ENCODE results near the gene HINT1.
"Not testable (repeated sequence)": the region's sequence is repeated elsewhere in the genome, so short reads cannot be mapped to it uniquely, and the experiment has no call there.

The HINT1 gene

DNA sequence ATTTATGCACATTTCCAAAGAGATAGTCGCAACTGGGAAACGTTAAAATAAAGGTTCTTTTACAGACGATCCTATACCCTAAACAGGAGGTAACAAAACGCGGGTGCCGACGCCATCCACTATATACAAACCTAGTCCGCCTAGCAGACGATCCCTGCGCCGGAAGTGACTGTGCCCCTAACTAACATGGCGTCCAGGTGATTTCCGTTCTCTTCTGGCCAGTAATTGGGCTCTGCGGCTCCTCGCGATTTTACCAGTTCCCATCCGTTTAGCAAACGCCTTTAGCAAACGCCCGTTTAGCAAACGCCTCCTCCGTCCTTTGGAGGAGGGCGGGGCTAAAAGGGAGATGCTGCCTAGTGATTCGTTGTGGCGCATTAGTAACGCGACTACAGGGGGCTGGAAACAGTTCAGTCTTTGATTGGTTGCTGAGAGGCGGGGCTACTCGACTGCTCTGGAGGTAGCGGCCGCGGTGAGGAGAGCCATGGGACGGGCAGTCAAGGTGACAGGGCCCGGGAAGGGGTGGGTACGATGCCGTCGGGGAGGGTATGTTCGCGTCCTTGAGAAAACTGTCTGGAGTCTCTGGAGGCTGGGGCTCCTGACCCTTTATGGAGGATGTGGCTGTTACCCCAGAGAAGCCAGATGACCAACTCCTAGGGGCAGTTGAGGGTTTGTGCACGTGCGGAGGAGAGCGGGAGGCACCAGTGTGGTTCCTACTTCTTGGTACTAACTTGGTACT lies 5.7 kb upstream of the HINT1 start, which contains the start of gene LYRM7:
LYRM7 (plus strand) TSS at position 405 of the 736 bp plus-strand sequence; CDS start at position 482, 77 bp downstream.
- DNase-seq (ENCODE audit: low read depth in 3 of 3), result peak; percentile 88 to 94 (median 92)

DNA sequence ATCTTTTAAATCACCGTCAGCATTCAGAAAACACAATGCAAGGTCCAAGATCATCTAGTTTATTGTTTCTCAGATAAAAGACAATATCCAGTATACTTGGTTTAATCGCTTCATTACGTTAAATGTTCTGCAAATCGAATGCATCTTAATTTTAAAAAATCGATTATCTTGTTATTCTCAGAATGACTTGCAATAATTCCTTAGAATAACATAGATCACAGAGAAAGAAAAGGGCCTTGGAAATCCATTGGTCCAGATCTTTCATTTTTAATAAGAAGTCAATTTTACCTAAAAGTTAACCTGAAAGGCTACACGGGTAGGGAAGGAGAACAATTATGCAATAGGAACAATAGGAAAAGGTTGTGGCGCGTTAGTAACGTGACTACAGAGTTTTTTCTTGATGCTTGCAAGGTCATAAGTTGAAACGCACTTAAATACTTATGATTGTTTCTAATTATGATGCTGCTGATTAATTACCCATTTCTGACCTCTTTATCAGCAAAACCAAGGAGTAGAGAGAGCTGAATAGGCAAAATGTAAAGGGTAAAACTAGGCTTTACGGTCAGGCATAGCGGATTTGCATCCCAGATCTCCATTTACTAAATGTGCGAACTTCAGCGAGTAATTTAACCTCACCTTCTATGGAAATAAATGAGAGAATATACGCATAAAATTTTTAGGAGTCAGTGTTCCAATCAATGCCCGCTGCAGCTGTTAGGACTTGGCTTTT lies 4.9 kb upstream of the HINT1 start:
- DNase-seq (ENCODE audit: low read depth in 3 of 3), result no peak

DNA sequence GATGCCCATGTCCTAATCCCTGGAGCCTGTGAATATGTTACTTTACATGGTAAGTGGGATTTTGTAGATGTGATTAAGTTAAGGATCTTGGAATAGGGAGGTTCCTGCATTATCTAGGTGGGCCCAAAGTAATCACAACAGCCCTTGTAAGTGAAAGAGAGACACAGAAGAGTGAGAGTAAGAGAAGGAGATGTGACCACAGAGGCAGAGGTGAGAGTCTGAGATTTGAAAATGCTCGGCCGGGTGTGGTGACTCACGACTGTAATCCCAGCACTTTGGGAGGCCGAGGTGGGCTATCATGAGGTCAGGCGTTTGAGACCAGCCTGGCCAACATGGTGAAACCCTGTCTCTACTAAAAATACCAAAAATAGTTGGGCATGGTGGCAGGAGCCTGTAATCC lies 2.6 kb upstream of the HINT1 start:
- no peak for DNase-seq (ENCODE audit: low read depth in 3 of 3)

DNA sequence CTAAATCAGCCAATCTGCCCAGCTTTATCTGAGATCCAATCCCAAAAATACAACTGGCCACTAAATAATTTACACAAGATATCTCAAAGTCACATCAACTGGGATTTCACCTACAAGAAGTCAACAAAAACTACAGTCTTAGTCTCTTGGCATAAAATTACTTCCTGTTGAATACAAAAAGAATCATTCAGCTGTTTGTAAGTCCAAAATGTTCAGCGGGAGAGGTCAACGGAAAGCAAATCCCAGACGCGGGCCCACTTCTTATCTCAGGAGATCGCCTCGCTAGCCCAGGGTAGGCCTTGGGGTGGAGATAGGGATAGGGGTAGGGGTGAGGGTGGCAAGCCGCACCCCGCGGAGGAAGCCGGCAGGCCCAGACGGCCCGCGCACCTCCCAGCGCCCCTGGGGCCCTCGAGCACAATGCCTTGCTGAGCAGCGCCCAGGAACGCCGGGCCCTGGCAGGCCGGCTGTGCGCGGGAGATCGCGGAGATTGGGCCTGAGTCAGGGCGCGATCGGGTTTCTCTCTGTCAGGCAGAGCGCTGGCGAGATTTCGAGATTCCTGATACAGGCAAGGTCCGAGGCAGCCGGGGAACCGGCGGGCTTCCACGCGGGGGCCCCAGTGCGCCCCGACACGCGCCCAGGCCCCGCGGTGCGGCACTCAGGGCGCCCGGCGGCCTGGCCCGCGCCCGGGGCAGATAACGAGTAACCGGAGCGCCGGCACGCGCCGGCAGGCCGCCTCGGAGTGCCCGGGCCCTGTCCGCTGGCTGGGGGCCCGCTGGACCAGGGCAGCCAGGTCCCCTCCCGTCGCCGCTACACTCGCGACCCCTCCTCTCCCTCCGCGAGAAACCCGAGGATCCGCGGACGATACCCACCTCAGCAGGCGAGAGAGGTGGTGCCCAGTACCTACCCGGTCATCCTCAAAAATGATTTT lies 601 bp downstream of the HINT1 start:
- peak; percentile 27 to 62 (median 40) for DNase-seq (ENCODE audit: low read depth in 3 of 3)

DNA sequence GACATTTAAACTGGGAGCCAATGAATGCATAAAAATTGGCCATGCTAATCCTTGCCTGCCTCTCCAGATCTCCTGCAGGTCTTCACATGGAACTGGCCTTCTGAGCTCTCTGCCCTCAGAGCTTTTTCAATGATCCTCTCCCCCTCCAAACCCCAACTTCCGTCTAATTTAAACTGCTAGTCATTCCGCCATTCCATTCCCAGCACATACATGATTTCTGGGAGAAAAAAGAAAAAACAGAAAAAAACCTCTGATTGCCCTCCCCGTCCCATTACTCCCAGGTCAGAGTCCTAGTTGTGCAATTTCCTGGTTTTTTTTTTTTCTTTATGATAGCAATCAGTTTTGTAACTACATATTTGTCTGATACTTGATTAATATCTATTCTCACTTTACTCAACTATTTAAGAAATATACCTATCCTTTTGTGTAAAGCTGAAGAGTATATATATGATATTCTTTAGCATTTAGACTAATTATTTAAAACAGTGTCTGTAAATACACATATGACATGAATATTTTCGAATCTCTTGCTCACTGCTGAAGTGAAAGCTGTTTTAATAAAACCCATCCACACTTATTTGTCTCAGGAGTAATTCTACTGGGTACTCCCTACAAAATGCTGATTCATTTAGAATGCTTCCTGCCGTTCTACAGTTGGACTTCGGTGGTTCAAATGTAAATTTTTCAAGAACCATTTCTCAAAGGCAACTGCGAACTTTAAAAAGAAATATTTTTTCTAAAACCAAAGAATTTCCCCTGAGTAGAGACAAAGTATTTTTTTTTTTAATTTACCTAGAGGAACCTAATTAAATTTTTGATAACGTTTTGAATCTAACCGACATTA lies 1.6 kb downstream of the HINT1 start:
- no peak for DNase-seq (ENCODE audit: low read depth in 3 of 3)

DNA sequence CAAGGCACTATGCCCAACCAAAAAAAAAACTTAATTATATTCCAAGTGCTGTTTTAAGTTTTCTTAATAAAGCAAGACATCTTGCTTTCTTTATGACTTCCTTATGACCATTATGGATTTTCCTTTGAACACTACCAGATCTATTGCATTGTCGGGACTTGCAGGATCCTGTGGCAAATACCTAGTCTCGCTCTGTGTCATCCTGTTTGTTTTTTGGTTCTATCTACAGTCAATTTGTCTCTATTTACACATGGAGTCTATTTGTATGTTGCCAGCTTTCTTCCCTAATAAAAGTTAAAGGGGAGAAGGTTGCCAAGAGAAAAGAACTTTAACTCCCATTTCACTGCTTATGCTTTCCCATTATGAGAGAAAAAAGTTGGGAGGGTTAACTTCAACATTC lies 4.9 kb downstream of the HINT1 start:
- DNase-seq (ENCODE audit: low read depth in 3 of 3), result no peak

DNA sequence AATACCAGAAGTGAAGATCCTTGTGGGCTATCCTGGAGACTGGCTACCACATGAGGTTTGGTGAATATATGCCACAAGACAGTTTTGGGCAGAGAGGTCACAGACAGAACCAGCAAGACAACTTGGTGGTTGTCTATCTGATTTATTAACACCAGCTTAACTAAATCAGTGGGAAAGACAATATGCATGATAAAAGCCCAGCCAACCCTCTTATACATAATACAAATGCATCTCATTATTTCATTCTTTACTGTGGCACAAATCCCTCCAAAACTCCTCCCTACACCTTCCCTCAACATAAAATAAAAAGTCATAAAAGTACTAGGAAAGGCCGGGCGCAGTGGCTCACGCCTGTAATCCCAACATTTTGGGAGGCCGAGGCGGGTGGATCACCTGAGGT lies 8.1 kb downstream of the HINT1 start:
- no peak for DNase-seq (ENCODE audit: low read depth in 3 of 3)

DNA sequence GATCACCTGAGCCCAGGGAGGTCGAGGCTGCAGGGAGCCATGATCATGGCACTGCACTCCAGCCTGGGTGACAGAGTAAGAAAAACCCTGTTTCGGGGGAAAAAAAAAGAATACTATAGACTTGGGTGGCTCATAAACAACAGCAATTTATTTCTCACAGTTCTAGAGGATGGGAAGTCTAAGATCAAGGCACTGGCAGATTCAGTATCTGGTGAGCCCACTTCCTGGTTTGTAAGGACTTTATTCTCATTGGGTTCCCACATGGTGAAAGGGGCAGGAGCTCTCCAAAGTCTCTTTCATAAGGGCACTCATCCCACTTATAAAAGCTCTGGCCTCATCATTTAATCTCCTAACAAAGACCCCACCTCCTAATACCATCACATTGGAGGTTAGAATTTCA lies 8.7 kb downstream of the HINT1 start:
- no peak for DNase-seq (ENCODE audit: low read depth in 3 of 3)

DNA sequence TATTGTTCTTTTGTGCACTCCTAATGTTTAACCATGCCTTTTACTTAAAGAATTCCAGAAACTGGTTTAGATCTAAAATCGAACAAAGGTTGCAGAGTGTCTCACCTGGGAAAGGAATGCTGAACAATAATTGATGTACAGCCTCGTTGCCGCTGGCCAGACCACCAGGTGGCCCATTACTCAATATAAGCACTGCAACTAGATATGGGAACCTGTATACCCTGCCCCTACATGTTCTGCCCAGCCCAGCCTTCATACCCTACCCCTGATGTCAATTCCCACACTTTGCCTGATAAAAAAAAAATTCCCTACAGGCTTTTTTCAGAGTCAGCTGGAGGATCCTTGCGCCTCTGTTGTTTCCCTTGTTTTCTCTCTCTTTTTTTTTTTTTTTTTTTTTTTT lies 13.8 kb downstream of the HINT1 start:
- DNase-seq (ENCODE audit: low read depth in 3 of 3), result no peak

DNA sequence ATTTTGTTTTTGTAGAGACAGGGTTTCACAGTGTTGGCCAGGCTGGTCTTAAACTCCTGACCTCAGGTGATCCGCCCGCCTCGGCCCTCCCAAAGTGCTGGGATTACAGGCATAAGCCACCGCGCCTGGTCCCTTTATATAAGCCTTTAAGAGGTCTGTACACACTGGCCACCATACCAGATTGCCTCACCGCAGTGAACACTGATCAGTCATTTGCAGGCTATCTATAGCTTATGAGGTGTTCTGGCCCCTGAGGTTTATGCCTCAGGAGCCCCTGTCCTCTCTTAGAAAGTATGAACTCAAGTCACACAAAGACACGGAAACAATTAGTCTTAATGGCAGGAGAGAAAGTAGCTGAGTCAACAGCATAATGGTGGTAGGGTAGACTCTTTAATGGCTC lies 14.6 kb downstream of the HINT1 start:
- DNase-seq (ENCODE audit: low read depth in 3 of 3), result no peak

DNA sequence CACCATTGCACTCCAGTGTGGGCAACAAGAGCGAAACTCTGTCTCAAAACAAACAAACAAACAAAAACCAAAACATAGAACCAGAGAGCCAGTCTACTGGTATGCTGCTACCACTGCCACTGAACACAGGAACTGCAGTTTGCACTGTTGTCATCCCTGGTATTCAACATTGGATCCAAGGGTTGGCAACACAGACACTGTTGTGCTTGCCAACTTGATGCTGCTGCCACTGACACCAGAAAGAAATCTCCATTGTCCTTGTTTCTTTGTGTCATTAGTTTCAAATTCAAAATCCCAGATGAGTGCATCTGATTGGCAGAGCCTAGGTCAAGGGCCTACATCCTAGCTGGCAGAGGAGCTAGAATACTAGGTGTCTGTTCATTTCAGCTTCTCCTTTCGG lies 16.2 kb downstream of the HINT1 start:
- no peak for DNase-seq (ENCODE audit: low read depth in 3 of 3)

DNA sequence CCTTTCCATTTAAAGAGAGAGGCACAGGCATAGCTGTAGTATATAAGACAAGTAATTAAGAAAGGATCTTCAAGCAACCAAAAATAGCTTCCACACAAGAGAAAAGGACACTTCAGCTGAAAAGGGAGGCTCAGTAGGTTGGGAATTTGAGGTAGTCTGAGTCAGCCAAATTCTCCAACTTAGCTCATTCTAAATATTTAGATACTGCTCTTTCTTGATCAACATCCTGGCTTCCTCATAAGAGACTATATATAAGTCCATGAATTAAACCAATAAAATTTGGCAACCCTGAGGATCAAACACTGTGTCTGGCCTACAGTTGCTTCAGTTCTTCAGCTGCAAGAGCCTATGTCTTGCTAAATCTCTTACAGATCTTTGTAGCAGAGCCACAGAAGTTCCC lies 17.8 kb downstream of the HINT1 start:
- DNase-seq (ENCODE audit: low read depth in 3 of 3), result no peak

DNA sequence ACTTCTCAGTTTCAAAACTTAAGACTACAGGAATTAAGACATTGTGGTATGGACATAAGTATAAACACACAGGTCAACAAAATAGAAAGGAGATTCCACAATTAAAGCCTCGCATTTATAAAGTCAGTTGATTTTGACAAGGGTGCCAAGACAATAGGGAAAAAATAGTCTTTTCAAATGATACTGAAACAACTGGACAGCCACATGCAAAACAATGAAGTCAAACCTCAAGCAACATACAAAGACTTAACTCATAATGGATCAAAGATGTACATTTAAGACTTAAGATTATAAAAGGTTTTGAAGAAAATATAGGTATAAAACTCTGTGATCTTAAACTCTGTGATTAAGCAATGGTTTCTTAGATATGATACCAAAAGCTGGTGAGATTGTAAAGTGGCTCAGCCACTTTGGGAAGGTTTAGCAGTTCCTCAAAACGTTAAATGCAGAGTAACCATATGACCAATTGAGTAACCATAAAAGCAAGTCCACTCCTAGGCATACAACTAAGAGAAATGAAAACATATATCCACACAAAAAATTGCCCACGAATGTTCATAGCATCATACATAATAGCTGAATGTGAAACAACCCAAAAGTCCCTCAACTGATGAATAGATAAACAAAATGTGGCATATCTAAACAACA lies 22.0 kb downstream of the HINT1 start:
- no peak for DNase-seq (ENCODE audit: low read depth in 3 of 3)

DNA sequence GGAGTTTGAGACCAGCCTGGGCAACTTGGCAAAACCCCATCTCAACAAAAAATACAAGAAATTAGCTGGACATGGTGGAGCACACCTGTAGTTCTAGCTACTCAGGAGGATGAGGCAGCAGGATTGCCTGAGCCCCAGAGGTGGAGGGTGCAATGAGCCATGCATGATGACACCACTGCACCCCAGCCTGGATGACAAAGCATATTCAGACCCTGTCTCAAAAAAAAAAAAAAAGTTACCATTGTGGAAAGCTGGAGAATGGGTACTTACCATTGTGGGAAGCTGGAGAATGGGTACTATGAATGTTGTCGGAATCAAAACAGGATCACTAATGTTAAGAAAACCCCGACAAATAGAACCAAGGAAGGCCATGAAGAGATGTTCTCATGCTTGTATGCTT lies 25.7 kb downstream of the HINT1 start:
- no peak for DNase-seq (ENCODE audit: low read depth in 3 of 3)

DNA sequence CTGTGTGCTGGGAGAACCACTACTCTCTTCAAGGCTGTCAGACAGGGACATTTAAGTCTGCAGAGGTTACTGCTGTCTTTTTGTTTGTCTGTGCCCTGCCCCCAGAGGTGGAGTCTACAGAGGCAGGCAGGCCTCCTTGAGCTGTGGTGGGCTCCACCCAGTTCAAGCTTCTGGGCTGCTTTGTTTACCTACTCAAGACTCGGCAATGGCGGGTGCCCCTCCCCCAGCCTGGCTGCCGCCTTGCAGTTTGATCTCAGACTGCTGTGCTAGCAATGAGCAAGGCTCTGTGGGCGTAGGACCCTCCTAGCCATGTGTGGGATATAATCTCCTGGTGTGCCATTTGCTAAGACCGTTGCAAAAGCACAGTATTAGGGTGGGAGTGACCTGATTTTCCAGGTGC lies 26.6 kb downstream of the HINT1 start:
- not testable (repeated sequence) for DNase-seq (ENCODE audit: low read depth in 3 of 3)

DNA sequence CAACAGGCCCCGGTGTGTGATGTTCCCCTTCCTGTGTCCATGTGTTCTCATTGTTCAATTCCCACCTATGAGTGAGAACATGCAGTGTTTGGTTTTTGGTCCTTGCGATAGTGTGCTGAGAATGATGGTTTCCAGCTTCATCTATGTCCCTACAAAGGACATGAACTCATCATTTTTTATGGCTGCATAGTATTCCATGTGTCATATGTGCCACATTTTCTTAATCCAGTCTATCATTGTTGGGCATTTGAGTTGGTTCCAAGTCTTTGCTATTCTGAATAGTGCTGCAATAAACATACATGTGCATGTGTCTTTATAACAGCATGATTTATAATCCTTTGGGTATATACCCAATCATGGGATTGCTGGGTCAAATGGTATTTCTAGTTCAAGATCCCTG lies 32.0 kb downstream of the HINT1 start:
- not testable (repeated sequence) for DNase-seq (ENCODE audit: low read depth in 3 of 3)

DNA sequence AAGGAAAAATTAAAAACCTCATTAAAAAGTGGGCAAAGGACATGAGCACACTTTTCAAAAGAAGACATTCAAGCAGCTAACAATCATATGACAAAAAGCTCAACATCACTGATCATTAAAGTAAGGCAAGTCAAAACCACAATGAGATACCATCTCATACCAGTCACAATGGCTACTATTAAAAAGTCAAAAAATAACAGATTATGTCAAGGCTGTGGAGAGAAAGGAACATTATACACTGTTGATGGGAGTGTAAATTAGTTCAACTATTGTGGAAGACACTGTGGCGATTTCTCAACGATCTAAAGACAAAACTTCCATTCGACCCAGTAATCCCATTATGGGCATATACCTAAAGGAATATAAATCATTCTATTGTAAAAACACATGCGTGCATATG lies 35.8 kb downstream of the HINT1 start:
- no peak for DNase-seq (ENCODE audit: low read depth in 3 of 3)

DNA sequence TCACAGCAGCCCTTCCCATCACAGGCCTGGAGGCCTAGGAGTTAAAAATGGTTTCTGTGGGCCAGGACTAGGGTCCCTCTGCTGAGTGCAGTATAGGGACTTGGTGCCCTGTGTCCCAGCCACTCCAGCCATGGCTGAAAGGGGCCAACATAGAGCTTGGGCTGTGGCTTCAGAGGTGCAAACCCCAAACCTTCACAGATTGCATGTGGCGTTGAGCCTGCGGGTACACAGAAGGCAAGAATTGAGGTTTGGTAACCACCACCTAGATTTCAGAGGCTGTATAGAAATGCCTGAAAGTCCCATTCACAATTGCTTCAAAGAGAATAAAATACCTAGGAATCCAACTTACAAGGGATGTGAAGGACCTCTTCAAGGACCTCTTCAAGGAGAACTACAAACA lies 37.8 kb downstream of the HINT1 start:
- not testable (repeated sequence) for DNase-seq (ENCODE audit: low read depth in 3 of 3)

DNA sequence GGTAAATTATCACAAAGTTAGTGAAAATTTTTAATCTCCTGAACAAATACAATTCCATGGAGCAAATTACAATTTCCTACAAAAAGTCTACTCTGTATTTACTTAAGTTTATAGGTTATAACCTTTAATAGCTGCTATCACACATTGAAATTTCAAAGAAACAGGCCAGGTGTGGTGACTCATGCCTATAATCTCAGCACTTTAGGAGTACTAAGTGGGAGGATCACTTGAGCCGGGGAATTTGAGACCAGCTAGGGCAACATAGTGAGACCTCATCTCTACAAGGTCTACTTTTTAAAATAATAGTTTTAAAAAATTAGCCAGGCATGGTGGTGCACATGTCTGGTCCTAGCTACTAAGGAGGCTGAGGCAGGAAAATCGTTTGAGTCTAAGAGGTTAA lies 50.3 kb downstream of the HINT1 start:
- DNase-seq (ENCODE audit: low read depth in 3 of 3), result no peak

DNA sequence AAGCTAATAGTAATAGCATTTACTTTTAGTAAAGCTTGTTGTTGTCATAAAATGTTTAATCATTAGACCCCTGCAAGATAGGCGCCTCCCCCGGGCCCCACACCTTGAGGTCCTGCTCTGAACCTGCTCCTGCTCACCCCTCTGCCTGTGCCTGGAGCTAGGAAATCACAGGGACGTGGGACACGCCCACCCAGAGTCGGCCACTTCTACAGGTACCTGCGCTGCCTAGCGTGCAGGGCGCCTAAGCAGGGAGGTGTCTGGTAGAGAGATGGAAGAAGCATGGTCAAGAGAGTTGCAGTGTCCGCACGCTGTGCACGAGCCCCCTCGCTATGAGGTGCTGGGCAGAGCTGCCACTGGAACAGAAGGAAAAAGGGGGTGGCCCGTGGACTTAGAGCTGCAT lies 52.6 kb downstream of the HINT1 start:
- no peak for DNase-seq (ENCODE audit: low read depth in 3 of 3)

DNA sequence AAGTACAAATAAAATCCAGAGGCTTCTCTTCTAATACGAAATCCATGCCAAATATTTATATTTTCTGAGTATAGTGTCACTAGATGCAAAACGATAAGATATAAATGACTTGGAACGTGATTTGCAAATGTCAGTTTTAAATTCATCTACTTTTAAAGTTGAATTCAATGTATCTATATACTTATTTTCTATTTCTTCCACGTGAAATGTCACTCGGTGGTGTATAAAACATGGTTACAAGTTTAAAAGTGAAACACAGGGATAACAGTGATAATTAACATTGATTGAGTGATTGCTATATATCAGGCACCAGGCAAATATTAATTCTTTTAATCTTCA lies 54.8 kb downstream of the HINT1 start:
- DNase-seq (ENCODE audit: low read depth in 3 of 3), result no peak
